ENCODE results near the gene CCDC77.
"Not testable (repeated sequence)": the region's sequence is repeated elsewhere in the genome, so short reads cannot be mapped to it uniquely, and the experiment has no call there.

The CCDC77 gene

GRCh38 chr12:418432-418831 lies 17.0 kb downstream of the CCDC77 start:
- H3K4me3 ChIP-seq (ENCODE audit: low read depth, low read length), result no peak overlapping the region
- DNase-seq (ENCODE audit: low read depth), result no peak
- TF ChIP-seq CTCF (IDR thresholded peaks at IDR 0.05; ENCODE audit: control insufficient read depth, extremely low read depth, insufficient read depth), result no peak

- TF ChIP-seq CTCF (IDR thresholded peaks at IDR 0.05; ENCODE audit: control insufficient read depth, extremely low read depth, insufficient read depth), result no peak
- no peak for DNase-seq (ENCODE audit: low read depth)
- H3K4me3 ChIP-seq (ENCODE audit: low read depth, low read length), result no peak overlapping the region
These were observed 21.1 kb downstream of the CCDC77 start for GRCh38 chr12:422526-422925.

GRCh38 chr12:435737-436136 lies 34.3 kb downstream of the CCDC77 start:
- H3K4me3 ChIP-seq (ENCODE audit: low read depth, low read length); DNase-seq (ENCODE audit: low read depth): not testable (repeated sequence)

GRCh38 chr12:442235-442884 lies 40.9 kb downstream of the CCDC77 start:
- H3K4me3 ChIP-seq (ENCODE audit: low read depth, low read length), result no peak overlapping the region
- peak; percentile 82 for TF ChIP-seq CTCF (IDR thresholded peaks at IDR 0.05; ENCODE audit: control insufficient read depth, extremely low read depth, insufficient read depth)
- no peak for DNase-seq (ENCODE audit: low read depth)

GRCh38 chr12:447141-447540 lies 45.7 kb downstream of the CCDC77 start:
- no peak for DNase-seq (ENCODE audit: low read depth)
- no peak for TF ChIP-seq CTCF (IDR thresholded peaks at IDR 0.05; ENCODE audit: control insufficient read depth, extremely low read depth, insufficient read depth)
- no peak overlapping the region for H3K4me3 ChIP-seq (ENCODE audit: low read depth, low read length)

- DNase-seq (ENCODE audit: low read depth), result no peak
- no peak overlapping the region for H3K4me3 ChIP-seq (ENCODE audit: low read depth, low read length)
- no peak for TF ChIP-seq CTCF (IDR thresholded peaks at IDR 0.05; ENCODE audit: control insufficient read depth, extremely low read depth, insufficient read depth)
These were observed 47.8 kb downstream of the CCDC77 start for GRCh38 chr12:449203-449602.

- no peak for TF ChIP-seq CTCF (IDR thresholded peaks at IDR 0.05; ENCODE audit: control insufficient read depth, extremely low read depth, insufficient read depth)
- no peak overlapping the region for H3K4me3 ChIP-seq (ENCODE audit: low read depth, low read length)
- DNase-seq (ENCODE audit: low read depth), result no peak
These were observed 49.0 kb downstream of the CCDC77 start for GRCh38 chr12:450438-450837.

Data from LNCaP clone FGC (cell line).